GM12801 (cell line): ENCODE results near the gene TMEM92.

Experiments
- TF ChIP-seq, protein P1 (sequence below): IDR thresholded peaks from one replicate; pipeline ENCODE4 v1.5.1; 2011; ENCODE audit warnings: control low read depth; ENCODE audit not compliant: insufficient read length; ENCODE audit errors: extremely low read depth

Gene TMEM92

DNA sequence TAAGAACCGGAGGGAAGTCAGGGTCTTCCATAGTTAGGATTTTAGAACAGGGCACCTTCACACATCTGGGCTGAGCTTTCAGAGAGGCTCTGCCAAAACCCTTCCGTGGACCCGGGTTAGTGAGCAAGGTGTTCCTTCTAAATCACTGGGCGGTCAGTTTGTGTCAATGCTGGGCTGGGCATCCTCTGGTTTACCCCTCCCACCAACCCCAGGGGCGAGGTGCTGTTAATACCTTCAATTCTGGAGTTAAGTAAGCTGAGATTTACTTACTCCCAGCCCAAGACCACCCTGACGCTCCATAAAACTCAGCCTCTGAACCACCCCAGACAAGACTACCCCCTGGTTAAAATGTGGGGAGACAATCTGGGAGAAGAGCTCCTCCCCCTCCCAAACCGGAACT is 1.0 kb downstream of the TMEM92 start:
- TF ChIP-seq, protein P1, sequence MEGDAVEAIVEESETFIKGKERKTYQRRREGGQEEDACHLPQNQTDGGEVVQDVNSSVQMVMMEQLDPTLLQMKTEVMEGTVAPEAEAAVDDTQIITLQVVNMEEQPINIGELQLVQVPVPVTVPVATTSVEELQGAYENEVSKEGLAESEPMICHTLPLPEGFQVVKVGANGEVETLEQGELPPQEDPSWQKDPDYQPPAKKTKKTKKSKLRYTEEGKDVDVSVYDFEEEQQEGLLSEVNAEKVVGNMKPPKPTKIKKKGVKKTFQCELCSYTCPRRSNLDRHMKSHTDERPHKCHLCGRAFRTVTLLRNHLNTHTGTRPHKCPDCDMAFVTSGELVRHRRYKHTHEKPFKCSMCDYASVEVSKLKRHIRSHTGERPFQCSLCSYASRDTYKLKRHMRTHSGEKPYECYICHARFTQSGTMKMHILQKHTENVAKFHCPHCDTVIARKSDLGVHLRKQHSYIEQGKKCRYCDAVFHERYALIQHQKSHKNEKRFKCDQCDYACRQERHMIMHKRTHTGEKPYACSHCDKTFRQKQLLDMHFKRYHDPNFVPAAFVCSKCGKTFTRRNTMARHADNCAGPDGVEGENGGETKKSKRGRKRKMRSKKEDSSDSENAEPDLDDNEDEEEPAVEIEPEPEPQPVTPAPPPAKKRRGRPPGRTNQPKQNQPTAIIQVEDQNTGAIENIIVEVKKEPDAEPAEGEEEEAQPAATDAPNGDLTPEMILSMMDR, result no peak

GRCh38 chr17:50276588-50277356 is 2.5 kb downstream of the TMEM92 start:
- TF ChIP-seq, protein P1, result no peak

GRCh38 chr17:50277357-50277754 is 3.1 kb downstream of the TMEM92 start:
- TF ChIP-seq, protein P1, result no peak

DNA sequence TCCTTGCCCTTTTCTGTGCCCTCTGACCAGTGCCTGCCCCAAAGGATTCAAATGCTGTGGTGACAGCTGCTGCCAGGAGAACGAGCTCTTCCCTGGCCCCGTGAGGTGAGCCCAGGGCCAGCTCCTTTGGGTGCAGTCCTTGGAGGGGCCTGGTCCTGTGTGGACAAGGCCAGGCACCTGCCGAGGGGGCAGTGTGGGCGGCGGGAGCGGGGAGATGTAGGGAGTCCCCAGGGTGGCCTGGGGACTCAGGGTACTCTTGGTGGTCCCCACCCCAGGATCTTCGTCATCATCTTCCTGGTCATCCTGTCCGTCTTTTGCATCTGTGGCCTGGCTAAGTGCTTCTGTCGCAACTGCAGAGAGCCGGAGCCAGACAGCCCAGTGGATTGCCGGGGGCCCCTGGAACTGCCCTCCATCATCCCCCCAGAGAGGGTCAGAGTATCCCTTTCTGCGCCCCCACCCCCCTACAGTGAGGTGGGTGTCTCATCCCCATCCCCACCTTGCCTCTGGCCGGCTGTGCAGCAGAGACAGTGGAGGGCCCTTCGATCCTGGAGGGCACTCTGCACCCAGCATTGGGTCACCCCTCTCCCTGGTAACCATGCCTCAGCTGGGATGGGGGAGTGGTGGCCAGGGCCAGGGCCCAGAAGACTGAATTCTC is 4.4 kb downstream of the TMEM92 start:
- TF ChIP-seq, protein P1, result no peak

DNA sequence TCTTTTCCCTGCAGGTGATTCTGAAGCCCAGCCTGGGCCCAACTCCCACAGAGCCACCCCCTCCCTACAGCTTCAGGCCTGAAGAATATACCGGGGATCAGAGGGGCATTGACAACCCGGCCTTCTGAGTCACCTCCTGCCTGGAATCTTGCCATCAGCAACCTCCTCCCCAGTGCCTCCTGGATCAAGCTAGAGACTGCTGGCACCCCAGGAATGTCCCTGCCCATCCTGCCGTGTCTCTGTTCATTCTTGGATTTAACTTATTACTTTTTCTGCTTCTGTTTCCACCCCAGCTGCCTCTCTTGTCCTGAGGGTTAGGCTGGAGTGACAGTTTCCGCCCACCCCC is 4.9 kb downstream of the TMEM92 start:
- TF ChIP-seq, protein P1, result no peak

DNA sequence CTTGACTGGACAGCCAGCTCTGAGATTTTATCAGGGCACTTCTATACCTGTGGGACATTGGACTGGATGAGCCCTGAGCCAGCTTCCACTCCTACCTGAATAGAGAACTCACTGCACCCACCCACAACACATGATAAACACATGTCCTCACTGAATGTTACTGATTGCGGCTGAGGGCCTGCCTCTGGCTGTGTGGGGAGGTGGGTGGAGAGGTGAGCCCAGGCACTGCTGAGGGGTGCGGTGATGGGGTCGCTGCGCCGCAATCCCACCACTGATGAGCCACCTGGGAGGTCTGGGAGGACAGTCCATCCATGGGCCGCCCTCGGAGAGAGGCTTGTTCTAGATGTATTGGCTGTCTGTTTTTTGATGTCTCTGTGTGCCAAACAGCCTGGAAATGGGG is 5.4 kb downstream of the TMEM92 start:
- TF ChIP-seq, protein P1, result no peak

DNA sequence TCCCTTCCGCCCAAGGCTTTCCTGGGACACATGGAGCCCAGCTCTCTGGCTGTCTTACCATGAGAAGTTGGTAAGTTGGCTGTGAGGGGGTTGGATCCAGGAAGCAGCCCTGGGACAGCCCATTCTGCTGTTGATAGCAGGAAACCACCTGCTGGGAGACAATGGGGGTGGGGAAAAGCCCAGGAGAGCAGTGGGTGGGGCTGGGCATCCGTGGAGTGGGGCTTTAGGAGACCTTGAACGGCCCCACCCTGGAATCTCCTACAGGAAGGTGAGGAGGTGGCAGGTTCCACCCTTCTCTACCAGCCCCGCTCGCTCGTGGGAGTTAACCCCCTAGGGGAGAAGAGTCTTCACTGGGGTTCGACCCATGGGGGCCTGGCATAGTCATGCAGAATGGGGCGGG is 5.8 kb downstream of the TMEM92 start:
- TF ChIP-seq, protein P1, result no peak
